Stimulated activated CD4-positive, alpha-beta T cell treated with anti-CD3 and anti-CD28 coated beads, TNF-alpha, amount 100 ng/mL, for 4 hours (primary cell): ENCODE measurements around the gene PLA2G4F.

Experiments used
- DNase-seq, 3 experiments: peaks; one replicate each; pipeline ENCODE4 v3.0.0-alpha.2; 2020; ENCODE audit warnings: low read depth in 3 of 3

PLA2G4F gene

DNA sequence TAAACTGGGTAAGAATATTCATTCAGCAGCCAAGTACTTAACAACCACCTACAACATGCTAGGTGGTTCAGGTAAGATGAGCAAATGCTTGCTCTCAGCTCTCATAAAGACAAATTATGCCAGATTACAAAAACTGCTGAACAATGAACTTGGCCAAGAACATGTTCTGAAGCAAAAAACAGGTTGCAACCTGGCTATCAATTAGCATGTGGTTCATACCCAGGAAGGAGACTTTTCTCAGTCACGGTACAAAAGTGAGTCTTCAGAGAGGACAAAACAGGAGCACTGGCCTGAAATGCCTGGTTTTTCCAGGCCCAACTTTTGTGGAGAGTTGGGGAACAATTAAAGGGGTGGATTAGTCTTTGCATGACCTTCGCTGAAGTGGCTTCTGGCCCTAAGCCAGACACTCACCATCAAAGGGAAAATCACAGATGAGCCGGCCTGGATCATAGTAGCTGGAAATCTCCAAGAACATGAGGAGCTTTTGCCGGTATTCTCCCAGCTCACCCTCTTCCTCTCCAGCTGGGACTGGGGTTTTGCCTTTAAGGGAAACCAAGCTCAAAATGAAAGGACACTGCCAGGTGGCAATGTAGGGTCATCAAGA, 7.6 kb upstream of the PLA2G4F start:
- DNase-seq: no peak

DNA sequence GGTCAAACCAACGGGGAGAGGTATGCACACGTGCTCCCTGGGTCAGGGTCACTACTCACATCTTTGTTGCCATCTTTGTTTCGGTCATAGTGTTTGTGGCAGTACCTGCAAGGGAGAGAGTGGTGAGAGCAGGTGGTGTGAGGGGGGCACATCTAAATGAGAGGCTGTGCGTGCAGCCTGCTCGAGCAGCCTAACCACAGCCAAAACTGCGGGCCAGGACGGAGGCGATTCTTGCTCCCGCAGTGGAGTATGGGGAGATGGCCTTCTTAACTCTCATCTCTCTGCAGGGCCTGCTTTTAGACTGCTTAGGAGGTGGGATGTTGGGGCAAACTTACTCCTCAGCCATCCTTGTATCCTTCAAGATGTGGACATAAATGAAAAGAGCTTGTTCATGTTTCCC, 6.9 kb upstream of the PLA2G4F start:
- no peak for DNase-seq

DNA sequence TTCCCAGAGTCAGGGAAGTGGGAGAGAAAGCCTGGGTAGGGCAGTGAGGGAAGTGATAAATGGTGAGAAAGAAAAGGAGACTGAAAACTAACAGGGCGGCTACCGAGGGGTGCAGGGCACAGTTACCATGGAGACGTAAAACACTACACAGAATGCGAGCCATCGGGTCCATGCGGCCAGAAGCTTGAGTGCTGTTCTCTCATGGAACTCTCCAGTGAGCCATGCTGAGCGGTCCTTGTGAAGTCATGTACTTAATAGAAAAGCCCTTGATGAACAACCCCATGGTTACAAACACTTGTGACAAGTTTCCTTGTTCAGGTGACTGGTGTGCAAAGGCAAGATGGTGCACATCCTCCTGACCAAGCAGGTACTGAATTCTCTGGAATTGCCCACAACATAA, 3.7 kb upstream of the PLA2G4F start:
- DNase-seq: no peak

DNA sequence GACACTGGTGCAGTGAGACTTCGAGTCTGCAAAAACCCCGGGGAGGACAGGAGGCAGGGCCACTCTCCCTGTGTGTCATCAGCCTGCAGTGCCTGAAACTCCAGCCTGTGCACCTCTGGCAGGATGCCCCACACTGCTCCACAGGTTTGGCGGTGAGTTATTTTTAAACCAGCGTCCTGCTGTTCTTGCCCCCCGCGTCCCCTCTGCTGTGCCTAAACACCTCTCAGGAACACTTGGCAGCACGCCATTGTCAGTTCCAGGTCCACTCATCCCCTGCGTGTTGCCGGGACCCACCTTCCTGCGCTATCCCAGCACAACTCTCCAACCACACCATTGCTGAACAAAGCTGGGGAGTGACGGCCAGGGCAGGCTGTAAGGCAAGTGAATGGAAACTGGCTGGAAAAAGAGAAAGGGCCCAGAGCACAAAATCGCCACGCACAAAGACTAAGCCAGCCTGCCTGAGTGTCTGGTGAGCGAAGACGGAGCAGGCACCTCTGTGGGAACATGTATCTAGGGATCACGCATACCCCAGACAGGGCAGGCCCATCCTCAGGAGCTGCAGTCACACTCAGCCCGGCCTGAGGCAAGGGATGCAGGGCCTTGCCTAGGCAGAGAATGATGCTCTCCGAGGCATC, 3.1 kb upstream of the PLA2G4F start:
- DNase-seq: no peak

DNA sequence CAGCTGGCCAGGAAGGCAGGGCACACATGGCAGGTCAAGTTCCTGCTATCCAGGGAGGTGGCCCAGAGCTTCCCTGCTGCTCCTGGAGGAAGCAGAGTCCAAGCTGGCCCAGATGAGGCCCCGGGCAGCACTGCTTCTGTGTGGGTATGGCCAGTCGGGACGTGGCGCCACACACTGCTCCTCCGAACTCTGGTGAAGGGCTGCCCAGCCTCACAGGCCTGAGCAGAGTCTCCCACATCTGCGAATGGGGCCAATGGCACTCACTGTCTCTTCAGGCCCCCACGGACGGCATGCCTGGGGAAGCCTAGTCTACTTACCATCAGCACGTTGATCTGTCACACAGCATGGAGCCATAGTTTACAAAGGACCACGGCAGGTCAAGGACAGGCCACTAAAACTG, 2.5 kb upstream of the PLA2G4F start:
- DNase-seq: no peak

DNA sequence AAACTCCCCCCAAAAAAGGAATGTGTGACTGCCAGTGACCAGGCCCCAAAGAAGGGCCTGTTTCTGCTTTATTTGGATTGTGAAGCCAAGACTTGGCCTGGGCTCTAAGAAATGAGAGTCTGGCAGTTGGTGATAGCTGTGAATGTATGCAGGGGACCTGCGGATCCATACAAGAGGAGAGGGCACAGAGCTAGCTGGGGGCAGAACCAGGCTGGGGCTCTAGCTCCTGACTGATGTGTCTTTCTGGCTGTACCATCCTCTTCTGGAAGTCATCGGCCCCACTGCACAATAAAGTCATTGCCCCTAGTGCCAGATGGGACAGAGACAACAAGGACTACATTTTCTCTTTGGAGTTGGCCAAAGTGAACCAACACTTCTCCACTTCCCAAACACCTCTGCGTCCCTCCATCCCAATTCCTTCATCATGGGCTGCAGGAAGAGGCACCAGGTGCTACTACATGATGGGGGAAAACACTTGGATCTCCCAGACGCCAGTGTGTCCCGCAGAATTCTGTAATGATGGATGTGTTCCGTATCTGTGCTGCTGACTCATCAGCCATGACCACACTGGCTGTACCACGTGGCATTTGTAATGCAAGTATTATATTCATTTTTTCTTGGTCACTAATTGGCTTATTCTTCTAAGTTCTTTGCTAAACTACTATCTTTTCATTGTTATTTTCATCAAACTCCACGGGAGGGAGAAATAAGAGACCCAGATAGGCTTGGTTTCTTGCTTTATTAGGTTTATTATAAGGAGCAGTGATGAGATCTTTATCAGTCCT, 1.7 kb upstream of the PLA2G4F start:
- DNase-seq: no peak

DNA sequence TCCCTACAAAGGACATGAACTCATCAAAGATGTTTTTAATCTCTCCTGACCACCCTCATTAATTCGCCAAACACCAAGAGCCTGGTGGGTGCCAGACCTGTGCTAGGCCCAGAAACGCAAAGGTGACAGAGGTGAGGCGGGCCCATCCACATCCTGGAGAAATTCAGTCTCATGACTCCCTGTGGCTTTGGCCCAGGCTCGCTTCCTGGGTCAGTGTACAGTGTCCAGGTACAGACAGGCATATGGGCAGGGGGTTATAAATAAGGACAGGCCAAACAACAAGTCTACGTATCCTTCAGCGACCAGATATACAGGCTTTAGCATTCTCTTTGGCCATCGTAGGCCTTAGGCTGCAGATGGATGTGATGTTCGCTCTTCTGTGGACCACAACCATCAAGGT, 945 bp upstream of the PLA2G4F start:
- no peak for DNase-seq

DNA sequence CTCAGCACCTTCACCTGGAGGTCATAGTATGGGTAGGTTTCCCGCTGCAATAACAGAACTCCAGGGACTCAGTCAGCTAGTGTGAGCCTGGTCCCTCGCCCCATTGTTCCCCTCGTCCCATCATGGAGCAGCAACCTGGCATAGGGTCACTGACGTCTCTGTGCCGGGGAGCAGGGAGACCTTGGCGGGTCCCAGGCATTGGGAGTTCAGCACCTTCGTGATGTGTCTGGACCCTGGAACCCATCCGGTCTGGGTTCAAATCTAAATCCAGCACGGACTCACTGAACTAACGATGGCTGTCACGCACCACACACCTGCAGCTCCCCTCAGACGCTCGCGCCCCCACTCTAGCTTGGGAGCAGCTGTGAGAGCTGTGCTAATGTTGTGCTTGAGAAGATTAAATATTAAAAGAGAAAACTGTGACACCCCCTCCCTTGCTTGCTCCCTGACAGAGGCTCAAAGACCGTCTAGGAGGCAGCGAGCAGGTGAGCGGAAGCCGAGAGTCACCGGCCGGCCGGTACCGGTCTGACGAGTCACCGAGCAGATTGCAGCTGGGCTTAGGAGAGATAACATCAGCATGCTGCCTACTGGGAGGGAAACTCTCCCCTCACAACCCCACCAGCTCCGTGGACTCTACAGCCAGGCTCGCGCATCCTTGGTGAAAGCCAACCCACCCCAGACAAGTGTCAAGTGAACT, 742 bp downstream of the PLA2G4F start:
- no peak for DNase-seq

DNA sequence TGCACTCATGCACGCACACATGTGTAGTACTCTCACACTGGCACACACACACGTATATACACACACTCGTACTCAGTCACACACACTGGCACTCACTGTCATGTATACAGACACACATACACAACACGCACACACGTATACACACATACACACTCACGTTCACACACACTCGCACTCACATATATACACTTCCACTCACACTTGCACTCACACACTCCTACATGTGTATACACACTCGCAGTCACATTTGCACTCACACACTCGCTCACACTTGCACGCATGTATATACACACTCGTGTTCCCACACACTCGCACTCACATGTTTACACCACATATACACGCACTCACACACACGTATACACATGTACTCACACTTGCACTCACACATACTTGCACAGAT, 1.5 kb downstream of the PLA2G4F start:
- no peak for DNase-seq

DNA sequence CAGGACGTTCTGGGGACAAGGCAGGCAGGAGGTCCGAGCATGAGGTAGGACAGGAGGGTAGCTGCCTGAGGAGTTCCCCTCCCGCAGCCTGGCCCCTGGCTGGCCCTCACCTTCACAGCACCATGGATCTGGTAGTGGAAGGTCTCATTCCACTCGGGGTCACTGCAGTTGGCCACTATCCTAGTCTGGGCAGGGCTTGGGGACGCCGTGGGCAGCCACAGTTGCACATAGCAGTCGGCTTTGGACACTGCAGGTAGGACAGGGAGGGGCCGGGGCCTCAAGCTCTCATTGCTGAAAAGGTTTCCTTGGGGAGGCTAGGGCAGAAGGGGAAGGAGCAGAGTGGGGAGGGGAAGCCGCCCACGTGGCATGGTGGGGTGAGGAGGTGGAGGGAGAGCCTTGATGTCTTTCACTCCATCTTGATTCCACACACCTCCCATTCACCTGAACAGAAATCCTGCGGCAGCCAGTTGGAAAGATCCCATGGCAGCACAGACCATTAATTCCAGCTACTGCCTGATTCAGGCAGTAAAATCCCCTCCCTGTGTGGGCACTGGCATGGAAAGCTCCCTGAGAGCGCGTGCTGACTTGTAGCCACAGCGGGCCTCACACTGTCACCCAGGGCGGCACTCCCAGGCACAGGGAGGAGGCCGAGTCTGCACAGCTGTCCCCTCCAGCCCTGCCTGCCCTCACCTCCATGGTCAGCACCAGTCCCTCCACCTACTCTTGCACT, 2.1 kb downstream of the PLA2G4F start:
- no peak for DNase-seq

DNA sequence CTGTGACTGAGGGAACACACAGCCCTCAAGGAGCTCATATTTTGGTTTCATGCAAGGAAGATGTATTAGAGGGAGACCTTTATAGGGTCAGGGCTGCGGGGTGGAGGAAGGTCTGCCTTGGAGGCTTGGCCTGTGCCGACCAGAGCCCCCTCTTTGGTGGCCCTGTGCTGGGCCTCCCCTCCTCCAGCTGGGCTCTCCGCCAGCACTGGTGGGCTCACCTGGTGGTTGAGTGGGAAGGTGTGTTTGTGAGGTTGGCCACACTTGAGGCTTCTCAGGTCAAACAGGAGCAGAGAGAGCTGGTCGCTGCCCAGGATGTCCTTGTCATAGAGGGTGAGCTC, 2.6 kb downstream of the PLA2G4F start:
- DNase-seq: no peak

DNA sequence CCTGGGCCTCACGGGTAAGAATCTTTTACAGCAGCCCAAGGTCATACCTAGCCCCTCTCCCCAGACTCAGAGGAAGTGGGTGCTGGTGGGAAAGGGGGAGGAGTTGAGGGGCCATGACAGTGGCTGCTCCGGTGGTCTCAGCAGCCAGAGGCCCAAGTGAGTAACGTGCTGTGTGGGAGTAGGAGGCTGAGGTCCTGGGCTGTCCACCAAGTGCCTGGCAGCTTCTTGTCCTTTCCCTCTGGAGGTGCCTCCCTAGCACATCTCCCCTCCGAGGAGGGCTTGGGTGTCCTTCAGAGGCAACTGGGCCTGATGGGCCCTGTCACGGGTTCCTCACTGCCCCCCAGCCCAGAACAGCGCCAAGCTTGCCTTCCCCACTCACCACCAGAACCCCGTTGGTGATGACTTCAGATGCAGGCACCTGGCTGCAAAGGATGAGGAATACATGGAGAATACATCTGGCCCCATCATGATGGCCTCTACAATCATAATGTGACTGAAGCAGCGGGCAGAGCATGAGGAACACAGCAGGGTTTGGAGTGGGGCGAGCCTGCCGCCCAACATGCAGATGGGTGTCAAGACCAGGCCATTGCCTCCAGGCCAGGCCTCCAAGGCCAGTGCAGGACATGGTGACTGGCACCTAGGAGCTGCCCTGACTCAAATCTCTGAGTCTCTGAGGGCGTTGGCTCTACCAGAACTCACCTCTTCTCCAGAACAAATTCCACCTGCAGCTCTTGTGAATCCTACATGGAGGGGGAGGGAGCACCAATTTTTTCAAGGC, 3.3 kb downstream of the PLA2G4F start:
- no peak for DNase-seq

DNA sequence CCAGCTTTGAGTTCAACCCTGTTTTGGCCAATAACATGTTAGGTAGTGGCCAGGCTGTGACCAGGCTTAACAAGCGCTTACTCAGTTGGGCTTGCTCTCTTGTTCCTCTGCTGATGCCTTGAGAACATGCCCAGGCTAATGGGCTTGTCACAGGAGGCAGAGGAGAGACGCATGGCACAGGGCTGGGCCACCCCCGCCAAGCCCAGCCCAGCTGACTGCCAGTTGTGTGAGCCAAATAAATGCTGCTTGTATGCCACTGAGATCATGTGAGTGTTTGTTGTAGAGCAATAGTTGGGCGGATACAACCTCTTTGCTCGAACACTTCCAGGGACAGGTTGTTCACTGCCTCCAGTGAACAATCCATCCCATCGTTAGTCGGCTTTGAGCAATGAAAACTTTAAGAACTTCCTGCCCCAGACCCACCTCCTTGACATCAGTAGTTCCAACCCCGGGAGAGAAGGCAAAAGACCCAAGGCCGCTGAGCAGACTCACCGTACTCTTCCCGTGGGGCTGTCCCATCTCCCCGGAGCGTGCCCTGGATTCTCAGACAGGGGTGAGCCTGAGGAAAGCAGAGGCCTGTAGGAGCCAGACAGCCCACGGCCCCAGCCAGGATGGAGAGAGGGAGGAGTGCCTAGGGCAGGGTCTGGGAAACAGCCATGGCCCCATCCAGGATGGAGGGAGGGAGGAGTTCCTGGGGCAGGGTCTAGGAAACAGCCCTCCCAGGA, 4.1 kb downstream of the PLA2G4F start:
- no peak for DNase-seq

DNA sequence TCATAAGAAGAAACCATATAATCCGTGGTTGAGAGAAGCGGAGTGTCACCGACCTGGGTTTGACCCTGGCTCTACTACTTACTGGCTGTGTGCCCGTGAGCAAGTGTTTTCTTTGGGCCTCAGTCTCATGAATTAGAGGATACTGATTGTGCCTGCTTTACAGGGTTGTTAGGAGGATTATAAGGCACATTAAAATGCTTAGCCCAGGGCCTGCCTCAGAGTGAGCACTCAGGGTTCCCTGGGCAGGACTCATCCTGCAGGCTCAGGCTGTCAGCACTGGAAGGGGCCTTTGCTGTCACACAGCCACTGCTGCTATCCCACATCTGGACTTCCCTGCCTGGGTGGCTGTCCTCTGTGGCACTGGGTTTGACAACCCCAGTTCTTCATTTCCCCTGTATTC, 4.7 kb downstream of the PLA2G4F start:
- no peak for DNase-seq

DNA sequence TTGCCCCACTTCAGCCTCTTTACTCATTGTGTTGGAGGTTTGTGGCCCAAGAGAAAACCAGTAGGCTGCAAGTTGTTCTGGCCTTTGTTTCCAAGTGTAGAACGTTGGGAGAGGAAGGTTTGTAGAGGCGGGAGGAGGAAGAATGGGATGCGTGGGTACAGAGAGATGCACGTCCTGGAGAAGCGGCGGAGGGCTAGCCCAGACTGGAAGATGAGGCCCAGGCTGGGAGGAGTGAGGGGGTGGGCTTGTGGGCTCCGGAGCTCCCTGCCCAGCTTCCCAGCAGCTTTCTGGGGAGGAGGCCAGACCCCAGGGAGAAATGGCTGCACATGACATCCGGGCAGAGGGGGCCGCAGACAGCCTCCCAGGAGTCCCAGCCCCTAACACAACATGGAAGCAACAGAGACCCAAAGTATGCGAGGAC, 5.3 kb downstream of the PLA2G4F start:
- no peak for DNase-seq

DNA sequence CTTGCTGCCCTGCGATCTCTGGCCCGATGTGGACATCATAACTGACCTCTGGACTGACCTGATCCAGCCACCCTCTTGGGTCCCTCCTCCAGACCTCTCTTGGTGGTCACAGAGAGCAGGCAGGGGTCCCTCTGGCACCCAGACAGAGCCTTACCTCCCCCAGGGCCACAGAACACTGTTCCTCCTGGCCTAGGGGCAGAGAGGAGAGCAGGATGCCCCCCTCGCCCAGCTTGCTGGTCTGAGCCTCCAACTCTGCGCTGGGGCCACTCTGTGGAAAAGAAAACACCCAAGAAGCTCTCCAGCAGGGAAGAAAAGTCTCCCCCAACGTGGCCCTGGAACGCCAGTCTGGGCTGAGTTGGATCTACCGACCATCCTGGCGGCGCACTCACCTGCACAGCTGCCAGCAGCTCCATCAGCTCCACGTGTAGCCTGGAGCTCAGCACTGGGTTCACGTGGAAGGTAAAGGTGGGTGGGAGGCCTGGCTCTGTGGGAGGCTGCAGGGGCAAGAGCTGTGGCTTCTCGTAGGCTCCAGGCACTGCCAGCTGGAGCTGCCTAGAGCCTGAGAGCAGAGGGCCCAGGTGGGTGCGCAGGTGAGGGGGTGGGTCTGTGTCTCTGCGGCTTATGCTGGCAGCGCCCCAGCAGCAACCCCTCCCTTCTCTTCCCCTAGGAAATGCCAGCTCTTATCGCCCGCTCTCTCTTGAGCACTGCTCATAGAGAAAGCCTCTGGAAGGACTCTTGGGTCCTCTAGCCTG, 6.0 kb downstream of the PLA2G4F start:
- DNase-seq: no peak

DNA sequence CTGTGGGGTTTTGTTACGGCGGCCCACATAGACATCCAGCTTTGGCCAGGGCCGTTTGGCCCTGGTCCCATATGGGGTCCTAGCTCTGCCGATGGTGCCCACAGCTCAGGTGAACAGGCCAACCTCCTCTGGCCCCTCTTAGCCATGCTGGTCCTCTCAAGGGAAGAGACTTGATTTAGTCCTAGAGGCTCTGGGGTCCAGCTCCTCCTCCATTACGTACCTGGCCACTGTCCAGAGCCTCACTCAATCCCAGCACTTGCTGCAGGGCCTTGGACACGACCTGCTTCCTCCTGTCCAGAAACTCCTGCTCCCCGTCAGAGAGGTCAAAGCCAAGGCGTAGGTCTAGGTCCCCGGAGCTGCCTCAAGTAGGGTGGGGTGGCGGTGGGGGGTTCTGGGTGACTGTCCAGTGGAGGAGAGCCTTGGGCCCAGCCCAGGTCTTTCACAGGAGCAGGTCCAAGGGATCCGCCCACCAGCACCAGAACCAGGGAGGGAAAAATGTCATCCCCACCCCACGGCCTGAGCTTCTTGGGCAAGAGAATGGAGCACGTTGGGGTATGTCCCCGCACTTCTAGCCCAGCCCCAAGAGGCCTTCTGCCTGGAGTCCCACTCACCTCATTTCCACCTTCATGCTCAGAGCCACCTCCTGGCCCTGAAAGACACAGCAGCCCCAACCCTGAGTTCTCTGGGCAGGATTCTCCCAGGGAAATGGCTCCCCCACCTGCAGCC, 6.8 kb downstream of the PLA2G4F start:
- no peak for DNase-seq

DNA sequence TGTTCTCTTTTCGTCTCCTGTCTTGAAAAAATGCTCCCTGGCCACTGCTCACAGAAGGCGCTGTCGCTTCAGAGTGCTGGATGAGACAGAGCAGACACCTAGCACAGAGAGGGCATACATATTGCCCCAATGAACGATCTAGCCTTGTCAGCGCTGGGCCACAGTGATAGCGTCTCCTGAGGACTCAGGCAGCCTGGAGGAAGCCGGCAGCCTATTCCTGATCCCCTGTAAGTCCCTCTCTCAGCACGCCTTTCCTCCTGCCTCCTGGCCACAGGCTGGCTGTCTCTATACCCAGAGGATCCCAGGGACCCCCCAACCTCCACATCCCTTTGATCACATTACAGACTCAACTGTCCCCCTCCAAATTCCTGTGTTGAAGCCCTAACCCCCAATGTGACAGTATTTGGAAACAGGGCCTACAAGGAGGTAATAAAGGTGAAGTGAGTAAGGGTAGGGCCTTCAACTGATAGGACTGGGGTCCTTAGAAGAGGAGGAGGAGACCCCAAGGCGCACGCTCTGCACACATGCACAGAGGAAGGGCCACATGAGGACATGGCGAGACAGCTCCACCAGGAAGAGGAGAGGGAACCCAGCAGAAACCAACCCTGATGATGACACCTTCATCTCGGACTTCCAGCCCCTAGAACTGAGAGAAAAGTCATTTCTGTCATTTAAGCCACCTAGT, 7.5 kb downstream of the PLA2G4F start:
- no peak for DNase-seq

DNA sequence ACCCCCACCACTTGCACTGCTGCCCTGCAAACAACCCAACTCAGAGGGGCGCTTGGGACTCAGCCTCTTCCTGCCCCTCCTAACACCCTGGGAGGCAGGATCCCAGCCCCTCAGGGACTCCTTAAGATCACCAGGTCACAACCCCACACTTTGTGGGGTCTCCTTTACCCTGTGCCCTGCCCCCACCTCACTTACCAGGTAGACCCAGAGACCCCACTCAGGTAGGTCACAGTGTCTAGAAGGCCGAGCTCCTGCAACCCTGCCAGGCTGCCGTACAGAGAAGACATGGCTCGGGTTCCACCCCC, 9.1 kb downstream of the PLA2G4F start:
- DNase-seq: no peak
